ENCODE measurements around the gene NR1H4. TPM values are rescaled to one million over a fixed set of nuclear protein-coding genes. Genes with fewer than 3 reads are reported as not detected.
"Not testable (repeated sequence)": the region's sequence is repeated elsewhere in the genome, so short reads cannot be mapped to it uniquely, and the experiment has no call there.

NR1H4 gene
- total and polyA plus RNA-seq, 4 donors = 0.06 to 1.3 TPM; not detected in 2

GRCh38 chr12:100593490-100593889, 119.8 kb downstream of the NR1H4 start:
- ATAC-seq (ENCODE audit: insufficient read depth, low FRiP score) (no peak), DNase-seq (peak in 2 of 3 donors; percentile 35 to 62)
- peaks cover 0 to 3% (median 0%) of the 10 kb centered on the region in 4 donors for H3K9me3 ChIP-seq (ENCODE audit: control insufficient read depth in 4 of 4, insufficient read depth in 3 of 4, low read length in 3 of 4)
- peak overlapping the region in 1 of 2 donors; percentile 27 for H3K9ac ChIP-seq (ENCODE audit: insufficient read depth in 1 of 2, low read length in 2 of 2)
- no peak overlapping the region for H3K4me3 ChIP-seq
- peaks cover 0 to 5% (median 0%) of the 10 kb centered on the region in 5 donors for H3K4me1 ChIP-seq (ENCODE audit: control insufficient read depth in 5 of 5, insufficient read depth in 5 of 5, low read length in 5 of 5)
- WGBS, 2 donors = 77 to 87% methylated on average over 5 of the region's 5 CpGs
- no peak overlapping the region for H3K27ac ChIP-seq (ENCODE audit: low read depth in 1 of 2, low read length in 1 of 2)
- H3K36me3 ChIP-seq (ENCODE audit: control insufficient read depth in 4 of 4, insufficient read depth in 4 of 4, low read length in 4 of 4) = no peaks in the 10 kb centered on the region
- TF ChIP-seq CTCF (IDR thresholded peaks at IDR 0.05; ENCODE audit: control extremely low read depth, extremely low read depth) = no peak
- H3K27me3 ChIP-seq (ENCODE audit: control insufficient read depth in 3 of 3, insufficient read depth in 3 of 3, low read length in 2 of 3) = peaks cover 0 to 7% (median 0%) of the 10 kb centered on the region in 3 donors

GRCh38 chr12:100601626-100602025, 128.0 kb downstream of the NR1H4 start:
- ATAC-seq (ENCODE audit: insufficient read depth, low FRiP score) (no peak), DNase-seq (peak in 1 of 3 donors; percentile 15)
- no peaks in the 10 kb centered on the region for H3K4me1 ChIP-seq (ENCODE audit: control insufficient read depth in 5 of 5, insufficient read depth in 5 of 5, low read length in 5 of 5)
- no peak overlapping the region for H3K9ac ChIP-seq (ENCODE audit: insufficient read depth in 1 of 2, low read length in 2 of 2)
- no peak overlapping the region for H3K27ac ChIP-seq (ENCODE audit: low read depth in 1 of 2, low read length in 1 of 2)
- 76 to 97% methylated on average over 1 of the region's 1 CpG for WGBS, 2 donors
- no peak overlapping the region for H3K4me3 ChIP-seq
- peaks cover 0 to 16% (median 0%) of the 10 kb centered on the region in 3 donors for H3K27me3 ChIP-seq (ENCODE audit: control insufficient read depth in 3 of 3, insufficient read depth in 3 of 3, low read length in 2 of 3)
- TF ChIP-seq CTCF (IDR thresholded peaks at IDR 0.05; ENCODE audit: control extremely low read depth, extremely low read depth) = no peak
- no peaks in the 10 kb centered on the region for H3K9me3 ChIP-seq (ENCODE audit: control insufficient read depth in 4 of 4, insufficient read depth in 3 of 4, low read length in 3 of 4)
- peaks cover 0 to 4% (median 0%) of the 10 kb centered on the region in 4 donors for H3K36me3 ChIP-seq (ENCODE audit: control insufficient read depth in 4 of 4, insufficient read depth in 4 of 4, low read length in 4 of 4)

GRCh38 chr12:100602997-100603396, 129.3 kb downstream of the NR1H4 start:
- not testable (repeated sequence) for H3K9me3 ChIP-seq (ENCODE audit: control insufficient read depth in 4 of 4, insufficient read depth in 3 of 4, low read length in 3 of 4); H3K4me3 ChIP-seq; ATAC-seq (ENCODE audit: insufficient read depth, low FRiP score); H3K27ac ChIP-seq (ENCODE audit: low read depth in 1 of 2, low read length in 1 of 2); H3K9ac ChIP-seq (ENCODE audit: insufficient read depth in 1 of 2, low read length in 2 of 2); H3K36me3 ChIP-seq (ENCODE audit: control insufficient read depth in 4 of 4, insufficient read depth in 4 of 4, low read length in 4 of 4); H3K4me1 ChIP-seq (ENCODE audit: control insufficient read depth in 5 of 5, insufficient read depth in 5 of 5, low read length in 5 of 5); DNase-seq
- WGBS, 2 donors = 30 to 70% methylated on average over 1 of the region's 1 CpG
- peaks cover 0 to 16% (median 0%) of the 10 kb centered on the region in 3 donors for H3K27me3 ChIP-seq (ENCODE audit: control insufficient read depth in 3 of 3, insufficient read depth in 3 of 3, low read length in 2 of 3)

- Histone ChIP-seq H3K27ac (ENCODE audit: low read depth in 1 of 2, low read length in 1 of 2) (no peak overlapping the region), H3K36me3 (ENCODE audit: control insufficient read depth in 4 of 4, insufficient read depth in 4 of 4, low read length in 4 of 4) (no peaks in the 10 kb centered on the region), H3K4me1 (ENCODE audit: control insufficient read depth in 5 of 5, insufficient read depth in 5 of 5, low read length in 5 of 5) (peaks cover 0 to 3% (median 0%) of the 10 kb centered on the region in 5 donors), H3K4me3 (no peak overlapping the region), H3K9ac (ENCODE audit: insufficient read depth in 1 of 2, low read length in 2 of 2) (no peak overlapping the region), H3K9me3 (ENCODE audit: control insufficient read depth in 4 of 4, insufficient read depth in 3 of 4, low read length in 3 of 4) (no peaks in the 10 kb centered on the region), H3K27me3 (ENCODE audit: control insufficient read depth in 3 of 3, insufficient read depth in 3 of 3, low read length in 2 of 3) (peaks cover 0 to 8% (median 0%) of the 10 kb centered on the region in 3 donors)
- DNase-seq = no peak
- peak; percentile 27 for ATAC-seq (ENCODE audit: insufficient read depth, low FRiP score)
- WGBS, 2 donors = 72 to 87% methylated on average over 1 of the region's 1 CpG
- no peak for TF ChIP-seq CTCF (IDR thresholded peaks at IDR 0.05; ENCODE audit: control extremely low read depth, extremely low read depth)
Measured at GRCh38 chr12:100608776-100609175, 135.1 kb downstream of the NR1H4 start.

Data from lung (tissue), 12 donors.